GM13976 (cell line): ENCODE data around the gene DAPK1.

Experiments
- DNase-seq: peaks from one replicate; pipeline ENCODE4 v3.0.0; 2012; ENCODE audit warnings: low spot score
- CTCF ChIP-seq: IDR thresholded peaks from 2 replicates; pipeline ENCODE4 v1.5.1; 2012; ENCODE audit warnings: borderline replicate concordance, mild to moderate bottlenecking; ENCODE audit not compliant: insufficient read depth; ENCODE audit errors: extremely low read depth, missing control alignments, control extremely low read depth
- in situ Hi-C: fragments of 300-500 bp; cut with MboI; formaldehyde crosslinking; loops from one replicate; pipeline ENCODE4 v1.12.0; 2022; ENCODE audit warnings: low sequenced_read_pairs, mixed read lengths, inconsistent platforms; ENCODE audit not compliant: unreplicated experiment

Gene DAPK1

GRCh38 chr9:87732344-87732743 lies 234.7 kb downstream of the DAPK1 start:
- DNase-seq: no peak
- no peak for TF ChIP-seq CTCF
- in situ Hi-C loops: no loop called here

GRCh38 chr9:87732756-87733155 lies 235.1 kb downstream of the DAPK1 start:
- no peak for TF ChIP-seq CTCF
- no peak for DNase-seq

GRCh38 chr9:87733273-87734052 lies 235.8 kb downstream of the DAPK1 start:
- no peak for DNase-seq
- in situ Hi-C loops: no loop called here
- no peak for TF ChIP-seq CTCF

More at GRCh38 chr9:87732756-87733155, 235.1 kb downstream of the DAPK1 start:
- in situ Hi-C loops: no loop called here

DNA sequence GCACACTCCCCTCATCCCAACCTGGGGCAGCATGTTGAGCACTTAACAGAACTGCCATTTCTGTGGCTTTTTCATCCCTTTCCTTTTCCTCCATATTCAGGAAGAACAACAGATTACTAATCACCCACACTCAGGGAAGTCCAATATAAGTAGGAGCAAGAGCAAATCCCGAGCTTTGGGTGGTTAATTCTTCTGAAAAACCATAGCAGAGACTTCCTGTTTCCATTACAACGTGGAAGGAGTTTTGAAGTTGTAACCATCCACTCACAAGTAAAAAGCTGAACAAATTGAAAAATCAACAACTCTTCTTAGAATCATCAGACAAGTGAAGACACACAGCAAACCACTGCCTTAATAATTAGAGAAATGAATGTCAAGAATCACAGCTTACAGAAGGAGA lies 236.4 kb downstream of the DAPK1 start:
- DNase-seq: no peak
- in situ Hi-C loops: no loop called here
- TF ChIP-seq CTCF: no peak

GRCh38 chr9:87739546-87739945 lies 241.9 kb downstream of the DAPK1 start:
- in situ Hi-C loops: no loop called here
- no peak for DNase-seq
- no peak for TF ChIP-seq CTCF

DNA sequence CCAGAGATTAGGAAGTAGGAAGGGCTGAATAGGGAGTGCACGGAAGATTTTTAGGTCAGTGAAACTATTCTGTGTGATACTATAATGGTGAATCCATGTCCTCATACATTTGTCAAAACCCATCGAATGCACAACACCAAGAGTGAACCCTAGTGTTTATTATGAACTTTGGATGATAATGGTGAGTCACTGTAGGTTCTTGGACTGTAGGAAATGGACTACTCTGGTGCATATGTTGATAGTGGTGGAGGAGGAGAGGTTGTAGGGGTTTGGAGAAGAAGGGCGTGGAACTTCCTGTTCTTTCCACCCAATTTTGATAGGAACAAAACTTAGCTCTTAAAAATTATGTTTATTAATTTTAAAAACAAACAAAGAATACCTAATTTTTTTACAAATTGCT lies 242.5 kb downstream of the DAPK1 start:
- TF ChIP-seq CTCF: no peak
- no peak for DNase-seq
- in situ Hi-C loops: no loop called here
